ENCODE measurements around the gene PALM. TPM values are rescaled to one million over a fixed set of nuclear protein-coding genes. Genes with fewer than 3 reads are reported as not detected.

PALM gene
- total RNA-seq, 6 experiments from 2014 or later = 4.6 to 12.7 (median 7.1) TPM

DNA sequence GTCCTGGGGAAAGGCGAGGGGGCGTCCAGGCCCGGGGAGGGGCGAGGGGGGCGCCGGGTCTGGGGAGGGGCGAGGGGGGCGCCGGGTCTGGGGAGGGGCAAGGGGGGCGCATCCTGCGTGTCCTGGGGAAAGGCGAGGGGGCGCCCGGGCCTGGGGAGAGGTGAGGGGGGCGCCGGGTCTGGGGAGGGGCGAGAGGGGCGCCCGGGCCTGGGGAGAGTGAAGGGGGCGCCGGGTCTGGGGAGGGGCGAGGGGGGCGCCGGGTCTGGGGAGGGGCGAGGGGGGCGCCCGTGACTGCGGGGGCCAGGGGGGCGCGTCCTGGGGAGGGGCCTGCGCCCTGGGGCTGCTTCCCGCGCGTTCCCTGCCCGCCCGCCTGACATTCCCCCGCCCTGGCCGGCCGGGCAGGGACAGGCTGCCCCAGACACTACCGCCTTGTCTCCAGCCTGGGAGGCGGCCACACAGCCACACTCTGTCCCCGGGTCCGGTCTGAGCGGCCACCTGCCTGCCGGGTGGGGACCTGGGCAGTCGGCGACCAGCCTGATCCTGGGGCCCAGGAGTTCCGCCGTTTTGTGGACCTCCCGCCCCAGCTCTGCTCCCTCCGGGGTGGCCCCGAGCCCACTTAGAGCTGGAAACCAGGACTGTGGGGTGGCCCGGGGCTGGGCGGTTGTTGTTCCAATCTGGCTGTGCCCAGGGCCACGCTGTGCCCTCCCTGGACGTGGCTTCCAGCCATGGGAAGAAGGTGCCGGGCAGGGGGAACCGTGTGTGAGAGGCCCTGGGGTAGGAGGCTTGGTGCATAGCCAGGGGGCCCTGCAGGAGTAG is 11.8 kb downstream of the PALM start:
- no peak for DNase-seq
- Histone ChIP-seq H3K4me1 (peaks cover 0 to 9% (median 0%) of the 10 kb centered on the region in 4 donors), H3K27ac (no peak overlapping the region), H3K36me3 (no peaks in the 10 kb centered on the region), H3K9me3 (no peaks in the 10 kb centered on the region), H3K27me3 (peaks cover 7 to 13% of the 10 kb centered on the region in 2 donors), H3K4me3 (no peak overlapping the region)
- intact Hi-C loops (cut with DNase I) = no loop called here
- WGBS (ENCODE audit: insufficient coverage, low coverage, low lambda C conversion rate, missing lambda C conversion rate) = 15% methylated on average over 10 of the region's 58 CpGs
- peak in 3 of 4 donors; percentile 45 to 54 (median 50) for ATAC-seq
- no peak for TF ChIP-seq POLR2A (IDR thresholded peaks at IDR 0.05)
- TF ChIP-seq, protein P1, sequence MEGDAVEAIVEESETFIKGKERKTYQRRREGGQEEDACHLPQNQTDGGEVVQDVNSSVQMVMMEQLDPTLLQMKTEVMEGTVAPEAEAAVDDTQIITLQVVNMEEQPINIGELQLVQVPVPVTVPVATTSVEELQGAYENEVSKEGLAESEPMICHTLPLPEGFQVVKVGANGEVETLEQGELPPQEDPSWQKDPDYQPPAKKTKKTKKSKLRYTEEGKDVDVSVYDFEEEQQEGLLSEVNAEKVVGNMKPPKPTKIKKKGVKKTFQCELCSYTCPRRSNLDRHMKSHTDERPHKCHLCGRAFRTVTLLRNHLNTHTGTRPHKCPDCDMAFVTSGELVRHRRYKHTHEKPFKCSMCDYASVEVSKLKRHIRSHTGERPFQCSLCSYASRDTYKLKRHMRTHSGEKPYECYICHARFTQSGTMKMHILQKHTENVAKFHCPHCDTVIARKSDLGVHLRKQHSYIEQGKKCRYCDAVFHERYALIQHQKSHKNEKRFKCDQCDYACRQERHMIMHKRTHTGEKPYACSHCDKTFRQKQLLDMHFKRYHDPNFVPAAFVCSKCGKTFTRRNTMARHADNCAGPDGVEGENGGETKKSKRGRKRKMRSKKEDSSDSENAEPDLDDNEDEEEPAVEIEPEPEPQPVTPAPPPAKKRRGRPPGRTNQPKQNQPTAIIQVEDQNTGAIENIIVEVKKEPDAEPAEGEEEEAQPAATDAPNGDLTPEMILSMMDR (IDR thresholded peaks at IDR 0.05) = no peak

DNA sequence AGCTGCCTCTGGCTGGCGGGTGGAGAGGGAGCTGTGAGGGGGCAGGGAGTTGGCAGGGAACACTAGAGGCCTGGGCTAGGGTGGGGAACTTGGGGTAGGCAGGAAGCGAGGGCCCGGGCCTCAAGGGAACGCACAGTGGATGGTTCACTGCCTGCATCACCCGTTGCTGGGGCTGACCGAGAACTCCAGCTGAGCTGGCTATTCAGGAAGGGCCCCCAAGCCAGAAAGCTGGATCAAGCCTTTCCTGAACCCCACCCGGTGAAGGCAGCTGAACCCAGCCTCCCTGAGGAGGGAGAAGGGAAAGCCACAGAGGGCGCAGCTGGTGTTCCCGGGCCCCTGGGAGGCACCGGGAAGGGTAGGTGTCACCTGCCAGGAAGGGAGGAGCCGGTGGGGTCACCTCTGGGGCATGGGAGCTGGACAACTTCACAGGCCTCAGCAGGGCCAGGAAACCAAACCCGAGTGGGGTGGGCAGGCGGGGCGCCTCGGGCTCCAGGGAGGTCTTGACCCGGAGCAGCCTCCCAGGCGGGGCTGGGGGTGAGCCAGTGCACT is 13.9 kb downstream of the PALM start:
- DNase-seq (no peak), ATAC-seq (peak in 1 of 4 donors; percentile 49)
- TF ChIP-seq, protein P1 (IDR thresholded peaks at IDR 0.05) = no peak
- no peak for TF ChIP-seq POLR2A (IDR thresholded peaks at IDR 0.05)
- Histone ChIP-seq H3K27me3 (peaks cover 7 to 13% of the 10 kb centered on the region in 2 donors), H3K9me3 (no peaks in the 10 kb centered on the region), H3K4me3 (no peak overlapping the region), H3K27ac (no peak overlapping the region), H3K4me1 (peaks cover 0 to 9% (median 0%) of the 10 kb centered on the region in 4 donors), H3K36me3 (no peaks in the 10 kb centered on the region)
- intact Hi-C loops (cut with DNase I) = no loop called here
- WGBS (ENCODE audit: insufficient coverage, low coverage, low lambda C conversion rate, missing lambda C conversion rate) = 24% methylated on average over 6 of the region's 17 CpGs

DNA sequence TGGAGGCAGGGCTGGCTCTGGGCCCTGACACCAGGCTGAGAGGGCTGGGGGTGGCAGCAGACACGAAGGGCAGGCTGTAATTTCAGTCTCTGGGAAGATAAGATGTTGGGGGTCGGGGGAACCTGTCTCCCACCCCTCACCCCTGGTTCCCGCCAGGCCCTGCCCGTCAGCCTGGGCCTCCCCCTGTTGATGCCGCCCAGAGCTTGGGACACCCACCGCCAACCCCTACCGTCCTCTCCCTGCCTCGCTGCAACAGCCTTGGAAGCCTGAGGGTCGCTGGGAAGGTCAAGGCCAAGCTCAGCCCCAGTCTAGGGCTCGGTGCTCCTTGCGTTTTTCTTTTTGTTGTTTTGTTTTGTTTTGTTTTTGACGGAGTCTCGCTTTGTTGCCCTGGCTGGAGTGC is 14.5 kb downstream of the PALM start:
- Histone ChIP-seq H3K27ac (no peak overlapping the region), H3K27me3 (peaks cover 7 to 13% of the 10 kb centered on the region in 2 donors), H3K4me3 (no peak overlapping the region), H3K36me3 (no peaks in the 10 kb centered on the region), H3K4me1 (peaks cover 0 to 9% (median 0%) of the 10 kb centered on the region in 4 donors), H3K9me3 (no peaks in the 10 kb centered on the region)
- ATAC-seq (no peak), DNase-seq (no peak)
- intact Hi-C loops (cut with DNase I) = no loop called here
- TF ChIP-seq, protein P1 (IDR thresholded peaks at IDR 0.05) = no peak
- no peak for TF ChIP-seq POLR2A (IDR thresholded peaks at IDR 0.05)
- 53% methylated on average over 3 of the region's 13 CpGs for WGBS (ENCODE audit: insufficient coverage, low coverage, low lambda C conversion rate, missing lambda C conversion rate)

DNA sequence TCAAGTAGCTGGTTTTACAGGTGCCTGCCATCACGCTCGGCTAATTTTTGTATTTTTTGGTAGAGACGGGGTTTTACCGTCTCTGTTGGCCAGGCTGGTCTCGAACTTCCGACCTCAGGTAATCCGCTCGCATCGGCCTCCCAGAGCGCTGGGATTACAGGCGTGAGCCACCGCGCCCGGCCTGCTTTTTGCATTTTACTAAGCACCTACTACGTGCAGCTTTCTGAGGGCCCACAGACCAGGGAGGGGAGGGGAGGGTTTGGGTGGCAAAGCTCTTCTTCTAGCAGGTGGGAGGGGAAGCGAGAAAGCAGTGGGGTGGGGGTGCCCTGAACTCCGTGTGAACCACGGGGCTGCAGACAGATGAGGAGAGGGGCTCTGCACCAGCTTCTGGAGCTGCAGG is 15.0 kb downstream of the PALM start:
- intact Hi-C loops (cut with DNase I) = no loop called here
- no peak for ATAC-seq
- H3K9me3 ChIP-seq = no peaks in the 10 kb centered on the region
- H3K4me1 ChIP-seq = peaks cover 0 to 9% (median 0%) of the 10 kb centered on the region in 4 donors
- H3K36me3 ChIP-seq = no peaks in the 10 kb centered on the region
- H3K27ac ChIP-seq = no peak overlapping the region
- peaks cover 7 to 13% of the 10 kb centered on the region in 2 donors for H3K27me3 ChIP-seq
- no peak overlapping the region for H3K4me3 ChIP-seq
- no peak for DNase-seq
- TF ChIP-seq, protein P1 (IDR thresholded peaks at IDR 0.05) = no peak
- TF ChIP-seq POLR2A (IDR thresholded peaks at IDR 0.05) = no peak
- 51% methylated on average over 6 of the region's 18 CpGs for WGBS (ENCODE audit: insufficient coverage, low coverage, low lambda C conversion rate, missing lambda C conversion rate)
